HFFc6 (cell line): ENCODE data around the gene THRA. TPM values are rescaled to one million over a fixed set of nuclear protein-coding genes. Genes with fewer than 3 reads are reported as not detected.

ENCODE experiments used
- DNase-seq: peaks from one replicate; pipeline ENCODE4 v3.0.0-alpha.2; 2018
- H3K27ac Mint-ChIP-seq: 2 replicates; pipeline ENCODE4 v1.8.0; 2020; ENCODE audit warnings: mild to moderate bottlenecking, mixed read lengths
- H3K27me3 Mint-ChIP-seq: 2 replicates; pipeline ENCODE4 v1.8.0; 2021; ENCODE audit warnings: mild to moderate bottlenecking, moderate library complexity, mixed read lengths; ENCODE audit not compliant: insufficient read depth
- H3K36me3 Mint-ChIP-seq: 2 replicates; pipeline ENCODE4 v1.8.0; 2021; ENCODE audit warnings: low read depth, mixed read lengths
- H3K4me1 Mint-ChIP-seq: 2 replicates; pipeline ENCODE4 v1.8.0; 2020; ENCODE audit warnings: low read depth, mixed read lengths
- H3K4me3 Mint-ChIP-seq: 2 replicates; pipeline ENCODE4 v1.8.0; 2020; ENCODE audit warnings: mild to moderate bottlenecking, moderate library complexity, mixed read lengths
- H3K9me3 Mint-ChIP-seq: 2 replicates; pipeline ENCODE4 v1.8.0; 2020; ENCODE audit warnings: mild to moderate bottlenecking, mixed read lengths
- CTCF ChIP-seq: fragments of 200-600 bp; sonication (generic); IDR thresholded peaks from 2 replicates; pipeline ENCODE4 v1.5.0; 2021; ENCODE audit warnings: antibody characterized with exemption, mild to moderate bottlenecking
- total RNA-seq, 6 experiments: library from RNA; stranded (reverse); fragmentation: NEBNext Ultra II Directional; extraction: Animal tissue kit (Norgen Biotek cat#: 25700); gene quantifications; 2 replicates in 1 of 6; 3 replicates in 5 of 6; pipeline ENCODE4 v1.2.3, GENCODE V29; 2021

THRA gene
- total RNA-seq, 6 experiments from 2014 or later: 29.3 to 33.7 (median 30.7) TPM

- Mint-ChIP-seq H3K36me3 (no peaks in the 10 kb centered on the region), H3K27me3 (peaks cover 3% of the 10 kb centered on the region), H3K4me3 (peak overlapping the region; percentile 86), H3K27ac (peak overlapping the region; percentile 99), H3K9me3 (no peaks in the 10 kb centered on the region), H3K4me1 (peaks cover 90% of the 10 kb centered on the region)
- no peak for DNase-seq
- no peak for TF ChIP-seq CTCF
These were observed 49.5 kb downstream of the THRA start for GRCh38 chr17:40112191-40112711.

- peaks cover 85% of the 10 kb centered on the region for H3K4me1 Mint-ChIP-seq
- no peaks in the 10 kb centered on the region for H3K36me3 Mint-ChIP-seq
- no peaks in the 10 kb centered on the region for H3K9me3 Mint-ChIP-seq
- peak overlapping the region; percentile 99 for H3K27ac Mint-ChIP-seq
- H3K27me3 Mint-ChIP-seq: peaks cover 2% of the 10 kb centered on the region
- TF ChIP-seq CTCF: no peak
- H3K4me3 Mint-ChIP-seq: peak overlapping the region; percentile 86
- no peak for DNase-seq
These were observed 49.9 kb downstream of the THRA start for GRCh38 chr17:40112718-40113109.

- Mint-ChIP-seq H3K27ac (peak overlapping the region; percentile 99), H3K4me3 (peak overlapping the region; percentile 86), H3K36me3 (no peaks in the 10 kb centered on the region; the same call in 1 of the 2 replicates), H3K4me1 (peaks cover 79% of the 10 kb centered on the region), H3K9me3 (no peaks in the 10 kb centered on the region), H3K27me3 (peaks cover 2% of the 10 kb centered on the region)
- peak; percentile 94 for DNase-seq
- peak; percentile 88 for TF ChIP-seq CTCF
These were observed 50.5 kb downstream of the THRA start for GRCh38 chr17:40113110-40113906.

GRCh38 chr17:40113907-40114245, 51.1 kb downstream of the THRA start:
- DNase-seq: peak; percentile 59
- Mint-ChIP-seq H3K9me3 (no peaks in the 10 kb centered on the region), H3K27me3 (peaks cover 2% of the 10 kb centered on the region), H3K4me3 (peak overlapping the region; percentile 86), H3K27ac (peak overlapping the region; percentile 99), H3K4me1 (peaks cover 76% of the 10 kb centered on the region), H3K36me3 (no peaks in the 10 kb centered on the region; the same call in 1 of the 2 replicates)
- TF ChIP-seq CTCF: no peak

GRCh38 chr17:40115101-40115436, 52.3 kb downstream of the THRA start:
- H3K9me3 Mint-ChIP-seq: no peaks in the 10 kb centered on the region
- no peaks in the 10 kb centered on the region; the same call in 1 of the 2 replicates for H3K36me3 Mint-ChIP-seq
- peak overlapping the region; percentile 86; the same call in 1 of the 2 replicates for H3K4me3 Mint-ChIP-seq
- TF ChIP-seq CTCF: no peak
- peaks cover 2% of the 10 kb centered on the region for H3K27me3 Mint-ChIP-seq
- no peak for DNase-seq
- peaks cover 66% of the 10 kb centered on the region for H3K4me1 Mint-ChIP-seq
- H3K27ac Mint-ChIP-seq: peak overlapping the region; percentile 99
